HEK293 (cell line): ENCODE results near the gene LMOD3.
A peak's percentile ranks its signal among the peaks of the same experiment; 100 is the strongest.

Experiments used
- CTCF ChIA-PET: fragments of 350-600 bp; formaldehyde crosslinking; extraction: SDS; loops from one replicate; lab custom pipeline; 2021; ENCODE audit warnings: antibody characterized with exemption; lab: Yijun Ruan, JAX
- POLR2A ChIA-PET: fragments of 300-600 bp; formaldehyde crosslinking; extraction: SDS; loops from one replicate; lab custom pipeline; 2020; ENCODE audit warnings: antibody characterized with exemption, inconsistent platforms; lab: Yijun Ruan, JAX
- H3K27ac ChIP-seq: fragments of 200-500 bp; sonication (Bioruptor generic); 2 replicates; pipeline ENCODE4 v1.5.1; 2014; ENCODE audit warnings: low read depth, low read length, control low read depth, inconsistent platforms; ENCODE audit errors: extremely low read depth
- H3K36me3 ChIP-seq, 2 experiments: fragments of 200-500 bp in 1 of 2; sonication (Bioruptor generic) in 1 of 2; 1 replicate in 1 of 2; 2 replicates in 1 of 2; pipeline ENCODE4 v1.5.1; 2014 to 2017; ENCODE audit warnings: inconsistent platforms in 2 of 2, low read length in 2 of 2; ENCODE audit not compliant: control insufficient read depth in 2 of 2, insufficient read depth in 1 of 2
- H3K4me1 ChIP-seq: fragments of 200-500 bp; sonication (Bioruptor generic); 2 replicates; pipeline ENCODE4 v1.5.1; 2014; ENCODE audit warnings: mild to moderate bottlenecking, low read length, inconsistent platforms; ENCODE audit not compliant: control insufficient read depth, insufficient read depth
- H3K4me3 ChIP-seq: 2 replicates; pipeline ENCODE4 v1.5.1; 2011; ENCODE audit warnings: low read depth, mild to moderate bottlenecking, control low read depth, low read length, moderate library complexity
- H3K9me3 ChIP-seq: fragments of 200-500 bp; sonication (Bioruptor generic); 2 replicates; pipeline ENCODE4 v1.5.1; 2014; ENCODE audit warnings: low read depth, low read length, inconsistent platforms; ENCODE audit not compliant: control insufficient read depth, insufficient read depth
- ELK4 ChIP-seq: IDR thresholded peaks from 2 replicates; pipeline ENCODE4 v1.6.1; 2011; ENCODE audit warnings: mild to moderate bottlenecking, low read depth, low read length, borderline replicate concordance
- HIC1 ChIP-seq: fragments of 450-650 bp; formaldehyde crosslinking; IDR thresholded peaks from 2 replicates; pipeline ENCODE4 v1.5.1; 2016; ENCODE audit warnings: missing biosample characterization, missing genetic modification characterization
- IKZF3 ChIP-seq: fragments of 450-650 bp; IDR thresholded peaks from 2 replicates; pipeline ENCODE4 v1.5.0; 2018; ENCODE audit warnings: missing biosample characterization, mild to moderate bottlenecking, missing genetic modification characterization, moderate library complexity
- KLF1 ChIP-seq: fragments of 450-650 bp; formaldehyde crosslinking; IDR thresholded peaks from 2 replicates; pipeline ENCODE4 v1.5.1; 2016; ENCODE audit warnings: missing biosample characterization, missing genetic modification characterization
- OVOL3 ChIP-seq: fragments of 450-650 bp; formaldehyde crosslinking; IDR thresholded peaks from 2 replicates; pipeline ENCODE4 v1.5.1; 2016; ENCODE audit warnings: missing biosample characterization, missing genetic modification characterization
- SP7 ChIP-seq: fragments of 450-650 bp; formaldehyde crosslinking; IDR thresholded peaks from 2 replicates; pipeline ENCODE4 v1.5.1; 2016; ENCODE audit warnings: missing biosample characterization, missing genetic modification characterization
- ZBTB17 ChIP-seq: fragments of 450-650 bp; formaldehyde crosslinking; IDR thresholded peaks from 2 replicates; pipeline ENCODE4 v1.5.1; 2016; ENCODE audit warnings: missing biosample characterization, missing genetic modification characterization
- ZFP37 ChIP-seq: fragments of 450-650 bp; formaldehyde crosslinking; IDR thresholded peaks from 2 replicates; pipeline ENCODE4 v1.5.1; 2016; ENCODE audit warnings: missing biosample characterization, missing genetic modification characterization
- ZFP41 ChIP-seq: fragments of 450-650 bp; formaldehyde crosslinking; IDR thresholded peaks from 2 replicates; pipeline ENCODE4 v1.5.1; 2016; ENCODE audit warnings: missing biosample characterization, missing genetic modification characterization, borderline replicate concordance
- ZNF223 ChIP-seq: fragments of 450-650 bp; formaldehyde crosslinking; IDR thresholded peaks from 2 replicates; pipeline ENCODE4 v1.5.1; 2016; ENCODE audit warnings: missing biosample characterization, missing genetic modification characterization
- ZNF24 ChIP-seq: fragments of 450-650 bp; formaldehyde crosslinking; IDR thresholded peaks from 2 replicates; pipeline ENCODE4 v1.5.1; 2016; ENCODE audit warnings: missing biosample characterization, missing genetic modification characterization
- ZNF292 ChIP-seq: fragments of 450-650 bp; formaldehyde crosslinking; IDR thresholded peaks from 2 replicates; pipeline ENCODE4 v1.5.1; 2016; ENCODE audit warnings: low read depth, missing biosample characterization, missing genetic modification characterization, borderline replicate concordance
- ZNF585B ChIP-seq: fragments of 450-650 bp; formaldehyde crosslinking; IDR thresholded peaks from 2 replicates; pipeline ENCODE4 v1.5.1; 2016; ENCODE audit warnings: missing biosample characterization, missing genetic modification characterization
- ZNF626 ChIP-seq: fragments of 450-650 bp; sonication (Bioruptor Pico); formaldehyde crosslinking; IDR thresholded peaks from 2 replicates; pipeline ENCODE4 v1.5.1; 2018; ENCODE audit warnings: missing biosample characterization, missing genetic modification characterization, inconsistent platforms
- ZNF692 ChIP-seq: fragments of 450-650 bp; formaldehyde crosslinking; IDR thresholded peaks from 2 replicates; pipeline ENCODE4 v1.5.1; 2016; ENCODE audit warnings: missing biosample characterization, missing genetic modification characterization
- ZNF768 ChIP-seq: fragments of 450-650 bp; formaldehyde crosslinking; IDR thresholded peaks from 2 replicates; pipeline ENCODE4 v1.5.1; 2018; ENCODE audit warnings: missing biosample characterization, mild to moderate bottlenecking, missing genetic modification characterization
- ZNF785 ChIP-seq: fragments of 450-650 bp; formaldehyde crosslinking; IDR thresholded peaks from 2 replicates; pipeline ENCODE4 v1.5.1; 2016; ENCODE audit warnings: missing biosample characterization, missing genetic modification characterization
- TF ChIP-seq, protein P1 (sequence below): fragments of 450-650 bp; IDR thresholded peaks from 2 replicates; pipeline ENCODE4 v1.5.1; 2018; ENCODE audit warnings: missing biosample characterization, mild to moderate bottlenecking, missing genetic modification characterization
- TF ChIP-seq, protein P2 (sequence below): fragments of 450-650 bp; formaldehyde crosslinking; IDR thresholded peaks from 2 replicates; pipeline ENCODE4 v1.5.1; 2017; ENCODE audit warnings: missing biosample characterization, missing genetic modification characterization
- TF ChIP-seq, protein P3 (sequence below): fragments of 450-650 bp; formaldehyde crosslinking; IDR thresholded peaks from 2 replicates; pipeline ENCODE4 v1.5.1; 2016; ENCODE audit warnings: missing biosample characterization, missing genetic modification characterization
- TF ChIP-seq, protein P4 (sequence below): fragments of 450-650 bp; formaldehyde crosslinking; IDR thresholded peaks from 2 replicates; pipeline ENCODE4 v1.5.1; 2016; ENCODE audit warnings: missing biosample characterization, missing genetic modification characterization

LMOD3 gene

DNA sequence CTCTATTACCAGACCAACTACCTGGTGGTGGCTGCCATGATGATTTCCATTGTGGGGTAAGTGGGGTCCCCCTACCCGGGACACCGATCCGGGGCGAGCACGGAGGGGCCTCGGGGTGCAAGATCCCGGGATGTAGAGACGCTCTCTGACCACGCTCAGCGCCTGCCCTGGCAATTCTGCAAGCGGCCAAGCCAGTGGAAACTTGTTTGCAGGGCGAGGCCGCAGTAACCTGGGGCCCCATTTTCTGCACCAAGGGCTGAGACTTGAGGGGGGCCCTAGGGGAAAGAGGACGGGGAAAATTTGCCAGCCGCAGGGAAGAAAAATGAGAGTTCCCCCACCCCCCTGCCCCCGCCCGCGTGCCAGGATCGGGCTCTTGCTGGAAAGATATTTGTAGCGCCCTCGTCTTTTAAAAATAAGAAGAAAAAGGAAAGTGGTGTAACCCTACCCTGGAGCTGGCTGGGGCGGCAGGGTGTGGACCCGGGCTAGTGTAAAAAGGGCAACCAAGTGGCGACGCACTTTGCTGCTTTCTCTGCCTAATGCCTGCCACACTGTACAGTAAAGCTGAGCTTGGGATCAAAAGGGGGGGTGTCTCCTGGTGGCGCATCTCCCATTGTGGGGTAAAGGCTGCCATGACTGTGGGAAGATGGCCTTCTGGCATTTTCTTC, 37.1 kb downstream of the LMOD3 start (continued):
- TF ChIP-seq, protein P1, sequence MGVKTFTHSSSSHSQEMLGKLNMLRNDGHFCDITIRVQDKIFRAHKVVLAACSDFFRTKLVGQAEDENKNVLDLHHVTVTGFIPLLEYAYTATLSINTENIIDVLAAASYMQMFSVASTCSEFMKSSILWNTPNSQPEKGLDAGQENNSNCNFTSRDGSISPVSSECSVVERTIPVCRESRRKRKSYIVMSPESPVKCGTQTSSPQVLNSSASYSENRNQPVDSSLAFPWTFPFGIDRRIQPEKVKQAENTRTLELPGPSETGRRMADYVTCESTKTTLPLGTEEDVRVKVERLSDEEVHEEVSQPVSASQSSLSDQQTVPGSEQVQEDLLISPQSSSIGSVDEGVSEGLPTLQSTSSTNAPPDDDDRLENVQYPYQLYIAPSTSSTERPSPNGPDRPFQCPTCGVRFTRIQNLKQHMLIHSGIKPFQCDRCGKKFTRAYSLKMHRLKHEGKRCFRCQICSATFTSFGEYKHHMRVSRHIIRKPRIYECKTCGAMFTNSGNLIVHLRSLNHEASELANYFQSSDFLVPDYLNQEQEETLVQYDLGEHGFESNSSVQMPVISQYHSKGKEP (tag by site-specific recombination), result no peak
- TF ChIP-seq KLF1 (tag by site-specific recombination), result no peak
- TF ChIP-seq ZNF223 (tag by site-specific recombination), result no peak
- no peak for TF ChIP-seq ZNF768 (tag by site-specific recombination)

DNA sequence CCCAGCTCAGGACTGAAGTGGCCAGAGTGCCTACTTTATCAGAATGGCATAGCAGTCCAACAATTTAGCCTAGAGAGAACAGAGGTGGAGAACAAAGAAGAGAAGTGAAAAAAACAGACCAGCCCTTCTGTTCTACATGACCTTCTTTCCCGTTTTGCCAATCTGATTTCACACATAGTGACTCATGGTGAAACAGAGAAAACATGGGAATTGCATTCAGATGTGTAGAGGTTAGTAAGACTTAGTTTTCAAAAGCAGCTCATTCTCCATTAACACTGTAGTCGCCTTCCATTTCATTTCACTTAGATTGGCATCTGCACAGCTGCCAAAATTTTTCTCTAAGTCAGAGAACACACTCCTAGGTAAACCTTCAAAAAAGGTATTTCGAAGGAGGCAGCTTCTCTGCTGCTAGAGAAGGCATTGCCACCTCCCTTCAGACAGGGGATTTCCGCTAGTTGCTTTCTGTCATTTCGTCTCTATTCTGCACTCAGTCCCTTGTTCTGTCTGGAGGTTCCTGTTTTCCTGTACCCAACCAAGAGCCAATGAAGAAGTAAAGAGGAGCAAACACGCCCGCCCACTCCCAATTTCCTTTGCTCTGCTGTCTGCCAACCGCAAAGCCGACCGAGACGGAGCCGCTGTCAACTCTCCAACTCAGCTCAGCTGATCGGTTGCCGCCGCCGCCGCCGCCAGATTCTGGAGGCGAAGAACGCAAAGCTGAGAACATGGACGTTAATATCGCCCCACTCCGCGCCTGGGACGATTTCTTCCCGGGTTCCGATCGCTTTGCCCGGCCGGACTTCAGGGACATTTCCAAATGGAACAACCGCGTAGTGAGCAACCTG, 37.8 kb downstream of the LMOD3 start, which contains the start of gene ARL6IP5:
TSS of gene ARL6IP5 (plus strand) at position 612 of the 842 bp plus-strand sequence. CDS start at position 723, 111 bp downstream.
- ChIA-PET CTCF (interaction anchor here (1.0 kb wide), 1 partner anchor 37 kb away, joined by 4 read pairs; no protein-coding TSS in a partner anchor), POLR2A (interaction anchor here (1.2 to 1.6 kb wide), 2 partner anchors 10 to 71 kb away, joined by 3 to 5 read pairs; partner anchors contain the start of gene EOGT)
- Histone ChIP-seq H3K27ac (peak within 1 kb of the TSS; percentile 79), H3K9me3 (no peaks in the 10 kb centered on the region), H3K4me3 (peak within 1 kb of the TSS; percentile 91), H3K4me1 (peaks cover 7% of the 10 kb centered on the region), H3K36me3 (peaks cover 0 to 4% of the 10 kb centered on the region in 2 experiments; a peak in 1 of 3 replicates)
- no peak for TF ChIP-seq ZNF585B (tag by site-specific recombination)
- TF ChIP-seq, protein P2, sequence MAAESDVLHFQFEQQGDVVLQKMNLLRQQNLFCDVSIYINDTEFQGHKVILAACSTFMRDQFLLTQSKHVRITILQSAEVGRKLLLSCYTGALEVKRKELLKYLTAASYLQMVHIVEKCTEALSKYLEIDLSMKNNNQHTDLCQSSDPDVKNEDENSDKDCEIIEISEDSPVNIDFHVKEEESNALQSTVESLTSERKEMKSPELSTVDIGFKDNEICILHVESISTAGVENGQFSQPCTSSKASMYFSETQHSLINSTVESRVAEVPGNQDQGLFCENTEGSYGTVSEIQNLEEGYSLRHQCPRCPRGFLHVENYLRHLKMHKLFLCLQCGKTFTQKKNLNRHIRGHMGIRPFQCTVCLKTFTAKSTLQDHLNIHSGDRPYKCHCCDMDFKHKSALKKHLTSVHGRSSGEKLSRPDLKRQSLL (tag by site-specific recombination), result 0 out of 2 replicates have a peak, but pooled peaks have one; percentile 12
- no peak for TF ChIP-seq ZNF292 (tag by site-specific recombination)
- no peak for TF ChIP-seq ZFP41
- TF ChIP-seq SP7 (tag by site-specific recombination), result peak; percentile 67; the same call in 1 of the 2 replicates
- peak; percentile 77 for TF ChIP-seq ZNF692
- TF ChIP-seq, protein P3, sequence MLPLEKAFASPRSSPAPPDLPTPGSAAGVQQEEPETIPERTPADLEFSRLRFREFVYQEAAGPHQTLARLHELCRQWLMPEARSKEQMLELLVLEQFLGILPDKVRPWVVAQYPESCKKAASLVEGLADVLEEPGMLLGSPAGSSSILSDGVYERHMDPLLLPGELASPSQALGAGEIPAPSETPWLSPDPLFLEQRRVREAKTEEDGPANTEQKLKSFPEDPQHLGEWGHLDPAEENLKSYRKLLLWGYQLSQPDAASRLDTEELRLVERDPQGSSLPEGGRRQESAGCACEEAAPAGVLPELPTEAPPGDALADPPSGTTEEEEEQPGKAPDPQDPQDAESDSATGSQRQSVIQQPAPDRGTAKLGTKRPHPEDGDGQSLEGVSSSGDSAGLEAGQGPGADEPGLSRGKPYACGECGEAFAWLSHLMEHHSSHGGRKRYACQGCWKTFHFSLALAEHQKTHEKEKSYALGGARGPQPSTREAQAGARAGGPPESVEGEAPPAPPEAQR (tag by site-specific recombination), result no peak
- 0 out of 2 replicates have a peak, but pooled peaks have one; percentile 15 for TF ChIP-seq HIC1 (tag by site-specific recombination)
- TF ChIP-seq ELK4, result no peak
- peak; percentile 87 for TF ChIP-seq ZBTB17 (tag by site-specific recombination)
- TF ChIP-seq ZNF24 (tag by site-specific recombination), result no peak
- no peak for TF ChIP-seq ZNF626 (tag by site-specific recombination)
- TF ChIP-seq, protein P4, sequence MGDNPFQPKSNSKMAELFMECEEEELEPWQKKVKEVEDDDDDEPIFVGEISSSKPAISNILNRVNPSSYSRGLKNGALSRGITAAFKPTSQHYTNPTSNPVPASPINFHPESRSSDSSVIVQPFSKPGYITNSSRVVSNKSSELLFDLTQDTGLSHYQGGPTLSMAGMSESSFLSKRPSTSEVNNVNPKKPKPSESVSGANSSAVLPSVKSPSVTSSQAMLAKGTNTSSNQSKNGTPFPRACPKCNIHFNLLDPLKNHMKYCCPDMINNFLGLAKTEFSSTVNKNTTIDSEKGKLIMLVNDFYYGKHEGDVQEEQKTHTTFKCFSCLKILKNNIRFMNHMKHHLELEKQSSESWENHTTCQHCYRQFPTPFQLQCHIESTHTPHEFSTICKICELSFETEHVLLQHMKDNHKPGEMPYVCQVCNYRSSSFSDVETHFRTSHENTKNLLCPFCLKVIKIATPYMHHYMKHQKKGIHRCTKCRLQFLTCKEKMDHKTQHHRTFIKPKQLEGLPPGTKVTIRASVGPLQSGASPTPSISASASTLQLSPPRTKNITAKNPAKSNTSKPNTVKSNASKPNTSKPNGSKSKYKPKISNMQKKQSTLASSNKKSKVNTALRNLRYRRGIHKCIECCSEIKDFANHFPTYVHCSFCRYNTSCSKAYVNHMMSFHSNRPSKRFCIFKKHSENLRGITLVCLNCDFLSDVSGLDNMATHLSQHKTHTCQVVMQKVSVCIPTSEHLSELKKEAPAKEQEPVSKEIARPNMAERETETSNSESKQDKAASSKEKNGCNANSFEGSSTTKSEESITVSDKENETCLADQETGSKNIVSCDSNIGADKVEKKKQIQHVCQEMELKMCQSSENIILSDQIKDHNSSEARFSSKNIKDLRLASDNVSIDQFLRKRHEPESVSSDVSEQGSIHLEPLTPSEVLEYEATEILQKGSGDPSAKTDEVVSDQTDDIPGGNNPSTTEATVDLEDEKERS, result no peak
- TF ChIP-seq OVOL3 (tag by site-specific recombination), result no peak
- TF ChIP-seq IKZF3 (tag by site-specific recombination), result peak; percentile 78
- no peak for TF ChIP-seq ZNF785
- no peak for TF ChIP-seq ZFP37 (tag by site-specific recombination)
